MM.1S (cell line): ENCODE results near the gene FEN1.

Source experiments
- DNase-seq: peaks from one replicate; pipeline ENCODE4 v3.0.0-alpha.2; 2015
- H2AFZ ChIP-seq: fragments of 300-600 bp; sonication (generic); 2 replicates; pipeline ENCODE4 v1.6.0; 2016; ENCODE audit warnings: antibody characterized with exemption, low read length
- H3F3A ChIP-seq: fragments of 300-600 bp; sonication (generic); 2 replicates; pipeline ENCODE4 v1.6.1; 2016; ENCODE audit warnings: mild to moderate bottlenecking, antibody characterized with exemption, low read length, moderate library complexity, mixed read lengths; ENCODE audit not compliant: insufficient read depth
- H3K27ac ChIP-seq: fragments of 300-600 bp; sonication (generic); 2 replicates; pipeline ENCODE4 v1.5.1; 2016; ENCODE audit warnings: mild to moderate bottlenecking, low read length
- H3K27me3 ChIP-seq: fragments of 300-600 bp; sonication (generic); replicated peaks from 2 replicates; pipeline ENCODE4 v1.6.0; 2016; ENCODE audit warnings: low read length; ENCODE audit not compliant: insufficient read depth
- H3K36me3 ChIP-seq: fragments of 300-600 bp; sonication (generic); replicated peaks from 2 replicates; pipeline ENCODE4 v1.6.1; 2016; ENCODE audit warnings: mild to moderate bottlenecking, low read length, mixed read lengths; ENCODE audit not compliant: insufficient read depth
- H3K4me1 ChIP-seq: fragments of 300-600 bp; sonication (generic); 2 replicates; pipeline ENCODE4 v1.6.1; 2016; ENCODE audit warnings: low read length, mixed read lengths
- H3K4me2 ChIP-seq: fragments of 300-600 bp; sonication (generic); 2 replicates; pipeline ENCODE4 v1.6.0; 2016; ENCODE audit warnings: low read depth, low read length
- H3K4me3 ChIP-seq: fragments of 300-600 bp; sonication (generic); 2 replicates; pipeline ENCODE4 v1.5.1; 2016; ENCODE audit warnings: low read length, mixed read lengths
- H3K79me2 ChIP-seq: fragments of 300-600 bp; sonication (generic); 2 replicates; pipeline ENCODE4 v1.6.1; 2016; ENCODE audit warnings: mixed run types, low read length, mixed read lengths
- H3K9ac ChIP-seq: fragments of 300-600 bp; sonication (generic); 2 replicates; pipeline ENCODE4 v1.6.1; 2016; ENCODE audit warnings: low read length, mixed read lengths
- H3K9me2 ChIP-seq: fragments of 300-600 bp; sonication (generic); replicated peaks from 2 replicates; pipeline ENCODE4 v1.6.1; 2016; ENCODE audit warnings: mild to moderate bottlenecking, low read length, mixed read lengths; ENCODE audit not compliant: insufficient read depth
- H3K9me3 ChIP-seq: fragments of 300-600 bp; sonication (generic); replicated peaks from 2 replicates; pipeline ENCODE4 v1.6.1; 2016; ENCODE audit warnings: mild to moderate bottlenecking, low read length, mixed read lengths; ENCODE audit not compliant: insufficient read depth
- H4K20me1 ChIP-seq: fragments of 300-600 bp; sonication (generic); 2 replicates; pipeline ENCODE4 v1.6.1; 2016; ENCODE audit warnings: mild to moderate bottlenecking, low read length, moderate library complexity, mixed read lengths; ENCODE audit not compliant: insufficient read depth
- CTCF ChIP-seq: fragments of 300-600 bp; sonication (generic); IDR thresholded peaks from 2 replicates; pipeline ENCODE4 v1.5.1; 2016; ENCODE audit warnings: antibody characterized with exemption, low read length, mixed read lengths
- EZH2 ChIP-seq: fragments of 300-600 bp; sonication (generic); optimal IDR thresholded peaks from 2 replicates; pipeline ENCODE3; 2017; ENCODE audit warnings: low read depth, mild to moderate bottlenecking, antibody characterized with exemption, low read length, mixed read lengths
- EZH2phosphoT487 ChIP-seq: fragments of 300-600 bp; sonication (generic); IDR thresholded peaks from 2 replicates; pipeline ENCODE4 v1.6.1; 2018; ENCODE audit warnings: antibody characterized with exemption, low read length

Gene FEN1

GRCh38 chr11:61782299-61782698 lies 10.4 kb upstream of the FEN1 start:
- Histone ChIP-seq H3K9me3 (no peaks in the 10 kb centered on the region), H3K79me2 (no peaks in the 10 kb centered on the region), H3K27ac (no peak overlapping the region), H3K4me1 (no peaks in the 10 kb centered on the region), H3K9me2 (no peaks in the 10 kb centered on the region), H3F3A (no peaks in the 10 kb centered on the region), H3K4me3 (no peak overlapping the region), H2AFZ (no peak overlapping the region), H3K36me3 (no peaks in the 10 kb centered on the region), H3K27me3 (no peaks in the 10 kb centered on the region), H4K20me1 (no peaks in the 10 kb centered on the region), H3K4me2 (no peak overlapping the region), H3K9ac (no peak overlapping the region)
- no peak for DNase-seq
- no peak for TF ChIP-seq EZH2phosphoT487

- no peaks in the 10 kb centered on the region for H3K36me3 ChIP-seq
- no peaks in the 10 kb centered on the region for H3K9me2 ChIP-seq
Observed at GRCh38 chr11:61782841-61783240, 9.9 kb upstream of the FEN1 start.

GRCh38 chr11:61783717-61784505 lies 8.8 kb upstream of the FEN1 start:
- no peak overlapping the region for H3K27ac ChIP-seq
- no peaks in the 10 kb centered on the region for H3K9me3 ChIP-seq
- H3K4me2 ChIP-seq: no peak overlapping the region
- H3K4me3 ChIP-seq: no peak overlapping the region
- H4K20me1 ChIP-seq: no peaks in the 10 kb centered on the region
- H2AFZ ChIP-seq: no peak overlapping the region
- no peak for DNase-seq
- no peak overlapping the region for H3K9ac ChIP-seq
- H3K27me3 ChIP-seq: no peaks in the 10 kb centered on the region
- no peaks in the 10 kb centered on the region for H3K9me2 ChIP-seq
- H3K4me1 ChIP-seq: no peaks in the 10 kb centered on the region
- no peaks in the 10 kb centered on the region for H3F3A ChIP-seq
- H3K79me2 ChIP-seq: peaks cover 3% of the 10 kb centered on the region; the same call in 1 of the 2 replicates
- TF ChIP-seq CTCF (no peak), EZH2 (no peak), EZH2phosphoT487 (no peak)
- no peaks in the 10 kb centered on the region for H3K36me3 ChIP-seq

More at GRCh38 chr11:61782841-61783240, 9.9 kb upstream of the FEN1 start:
- no peaks in the 10 kb centered on the region for H3K9me3 ChIP-seq
- H3K79me2 ChIP-seq: peaks cover 2% of the 10 kb centered on the region; the same call in 1 of the 2 replicates
- H3K27me3 ChIP-seq: no peaks in the 10 kb centered on the region
- no peak overlapping the region for H2AFZ ChIP-seq
- H4K20me1 ChIP-seq: no peaks in the 10 kb centered on the region
- H3K4me3 ChIP-seq: no peak overlapping the region
- no peak overlapping the region for H3K27ac ChIP-seq
- no peak overlapping the region for H3K9ac ChIP-seq
- DNase-seq: no peak
- no peaks in the 10 kb centered on the region for H3K4me1 ChIP-seq
- no peaks in the 10 kb centered on the region for H3F3A ChIP-seq
- TF ChIP-seq CTCF (no peak), EZH2 (no peak), EZH2phosphoT487 (no peak)
- no peak overlapping the region for H3K4me2 ChIP-seq

GRCh38 chr11:61784506-61784805 lies 8.3 kb upstream of the FEN1 start:
- Histone ChIP-seq H3K9me2 (no peaks in the 10 kb centered on the region), H3K36me3 (no peaks in the 10 kb centered on the region), H3K4me3 (no peak overlapping the region), H3K27me3 (no peaks in the 10 kb centered on the region), H3K9ac (no peak overlapping the region), H3K79me2 (peaks cover 6% of the 10 kb centered on the region), H3K4me1 (no peaks in the 10 kb centered on the region), H4K20me1 (no peaks in the 10 kb centered on the region), H3K9me3 (no peaks in the 10 kb centered on the region), H2AFZ (no peak overlapping the region), H3F3A (no peaks in the 10 kb centered on the region), H3K27ac (no peak overlapping the region), H3K4me2 (no peak overlapping the region)
- no peak for DNase-seq
- TF ChIP-seq EZH2phosphoT487: no peak
- no peak for TF ChIP-seq CTCF
- TF ChIP-seq EZH2: no peak
